Measurements from ENCODE around the gene KCTD11. TPM values are rescaled to one million over a fixed set of nuclear protein-coding genes. Genes with fewer than 3 reads are reported as not detected.

KCTD11 gene
- polyA plus RNA-seq, 3 donors = 3.4 to 5.6 (median 3.6) TPM

DNA sequence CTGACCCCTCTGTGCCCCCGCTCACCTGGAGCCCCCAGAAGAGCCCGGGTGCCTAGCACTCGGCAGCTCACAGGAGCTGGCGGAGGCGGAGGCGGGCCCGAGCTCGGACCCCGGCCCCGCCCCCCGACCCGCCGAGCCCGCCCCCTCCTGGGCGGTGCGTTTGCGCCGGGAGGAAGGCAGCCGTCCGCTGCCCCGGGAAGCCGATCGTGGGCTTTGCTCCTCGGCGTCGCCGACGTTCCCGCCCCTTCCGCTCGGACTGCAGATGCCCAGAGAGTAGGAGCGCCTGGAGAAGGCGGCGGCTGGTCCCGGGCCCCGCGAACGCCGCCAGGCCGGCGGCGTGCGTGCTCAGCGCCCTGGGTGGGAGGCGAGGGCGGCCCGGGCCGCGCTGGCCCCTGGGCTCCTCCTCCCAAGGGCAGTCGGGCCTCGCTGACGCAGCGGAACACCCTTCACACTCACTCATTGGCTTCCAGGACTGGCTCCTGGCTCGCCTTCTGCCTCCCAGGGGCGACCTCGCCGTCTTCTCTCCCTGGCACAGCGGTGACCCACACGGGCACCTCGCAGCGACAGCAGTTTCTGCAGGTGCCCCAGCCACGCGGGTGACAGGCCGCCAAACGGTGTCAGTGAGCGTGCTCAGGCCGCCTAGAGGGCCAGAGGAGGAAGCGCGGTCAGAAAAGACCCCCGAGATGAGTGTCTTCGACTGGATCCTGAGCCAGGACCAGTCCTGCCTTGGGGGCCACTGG, 42.7 kb downstream of the KCTD11 start, which contains the start of gene PLSCR3:
PLSCR3 (minus strand) TSS at position 74 of the 740 bp plus-strand sequence. CDS start 415 bp downstream, outside the sequence.
- Histone ChIP-seq H3K79me2 (ENCODE audit: insufficient read depth, low read length) (no peaks in the 10 kb centered on the region), H3K27me3 (ENCODE audit: control insufficient read depth in 2 of 2, insufficient read depth in 2 of 2, low read length in 2 of 2) (no peaks in the 10 kb centered on the region), H3K4me2 (replicated peaks; ENCODE audit: extremely low read depth, low read length, poor library complexity, severe bottlenecking) (peak within 1 kb of the TSS; percentile 99), H3K9me3 (replicated peaks in 1 of 2; ENCODE audit: control insufficient read depth in 1 of 2, insufficient read depth in 1 of 2, low read length in 2 of 2) (no peaks in the 10 kb centered on the region), H3K9ac (ENCODE audit: insufficient read depth, low read length, poor library complexity, severe bottlenecking) (peak within 1 kb of the TSS; percentile 69), H3K27ac (ENCODE audit: low read depth in 1 of 2, low read length in 2 of 2) (peak within 1 kb of the TSS; percentile 59 to 81), H3K36me3 (replicated peaks in 1 of 2; ENCODE audit: control insufficient read depth in 1 of 2, insufficient read depth in 2 of 2, low read length in 2 of 2) (peaks cover 17 to 32% of the 10 kb centered on the region in 2 donors), H3K4me1 (ENCODE audit: control insufficient read depth in 1 of 2, insufficient read depth in 2 of 2, low read length in 2 of 2) (peaks cover 15 to 19% of the 10 kb centered on the region in 2 donors), H3K4me3 (replicated peaks in 1 of 3; ENCODE audit: low read depth in 2 of 3, low read length in 3 of 3) (peak within 1 kb of the TSS; percentile 61 to 94 (median 79)), H4K20me1 (ENCODE audit: insufficient read depth, low read length) (no peaks in the 10 kb centered on the region), H2AFZ (ENCODE audit: insufficient read depth, low read depth, low read length, poor library complexity, severe bottlenecking) (peak within 1 kb of the TSS; percentile 97)
- intact Hi-C loops (cut with micrococcal nuclease) = loop anchor here in 1 of 2 donors (5.0 kb wide), 1 partner anchor 42 kb away; the partner anchor contains the start of gene KCTD11
- TF ChIP-seq, protein P1, sequence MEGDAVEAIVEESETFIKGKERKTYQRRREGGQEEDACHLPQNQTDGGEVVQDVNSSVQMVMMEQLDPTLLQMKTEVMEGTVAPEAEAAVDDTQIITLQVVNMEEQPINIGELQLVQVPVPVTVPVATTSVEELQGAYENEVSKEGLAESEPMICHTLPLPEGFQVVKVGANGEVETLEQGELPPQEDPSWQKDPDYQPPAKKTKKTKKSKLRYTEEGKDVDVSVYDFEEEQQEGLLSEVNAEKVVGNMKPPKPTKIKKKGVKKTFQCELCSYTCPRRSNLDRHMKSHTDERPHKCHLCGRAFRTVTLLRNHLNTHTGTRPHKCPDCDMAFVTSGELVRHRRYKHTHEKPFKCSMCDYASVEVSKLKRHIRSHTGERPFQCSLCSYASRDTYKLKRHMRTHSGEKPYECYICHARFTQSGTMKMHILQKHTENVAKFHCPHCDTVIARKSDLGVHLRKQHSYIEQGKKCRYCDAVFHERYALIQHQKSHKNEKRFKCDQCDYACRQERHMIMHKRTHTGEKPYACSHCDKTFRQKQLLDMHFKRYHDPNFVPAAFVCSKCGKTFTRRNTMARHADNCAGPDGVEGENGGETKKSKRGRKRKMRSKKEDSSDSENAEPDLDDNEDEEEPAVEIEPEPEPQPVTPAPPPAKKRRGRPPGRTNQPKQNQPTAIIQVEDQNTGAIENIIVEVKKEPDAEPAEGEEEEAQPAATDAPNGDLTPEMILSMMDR (IDR thresholded peaks at IDR 0.05) = peak; percentile 21
- peaks cover 0 to 3% (median 0%) of the 10 kb centered on the region in 7 donors for H3K9me3 Mint-ChIP-seq
- peak within 1 kb of the TSS; percentile 86 to 95 for H3K4me3 Mint-ChIP-seq
- H3K27ac Mint-ChIP-seq = peak within 1 kb of the TSS; percentile 83 to 95 (median 90)
- H3K4me1 Mint-ChIP-seq = peaks cover 15% of the 10 kb centered on the region
- peaks cover 0 to 5% (median 3%) of the 10 kb centered on the region in 3 donors for H3K27me3 Mint-ChIP-seq (ENCODE audit: low read depth in 3 of 3)
- WGBS (ENCODE audit: insufficient coverage) = under 1% methylated on average over 71 of the region's 71 CpGs
- DNase-seq = peak; percentile 69 to 73 (median 70)
- peaks cover 30 to 32% of the 10 kb centered on the region in 2 donors for H3K36me3 Mint-ChIP-seq

DNA sequence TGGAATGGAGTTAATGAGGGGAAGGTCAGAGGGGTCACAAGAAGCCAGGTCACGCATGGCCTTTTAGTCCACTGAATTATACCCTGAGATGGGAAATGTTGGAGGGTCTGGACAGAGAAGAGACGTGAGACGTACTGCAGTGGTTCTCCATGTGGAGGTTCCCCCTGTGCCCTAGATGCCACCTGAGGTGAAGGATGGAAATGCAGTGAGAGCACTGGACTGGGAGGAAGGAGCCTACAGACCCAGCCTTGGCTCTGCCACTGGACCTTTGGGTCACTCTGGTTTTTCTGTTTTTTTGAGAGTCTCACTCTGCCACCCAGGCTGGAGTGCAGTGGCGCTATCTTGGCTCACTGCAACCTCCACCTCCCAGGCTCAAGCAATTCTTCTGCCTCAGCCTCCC, 44.2 kb downstream of the KCTD11 start:
- H3K4me1 ChIP-seq (ENCODE audit: control insufficient read depth in 1 of 2, insufficient read depth in 2 of 2, low read length in 2 of 2) = peaks cover 15 to 19% of the 10 kb centered on the region in 2 donors
- Mint-ChIP-seq H3K27me3 (ENCODE audit: low read depth in 3 of 3) (peaks cover 0 to 6% (median 3%) of the 10 kb centered on the region in 3 donors), H3K9me3 (peaks cover 0 to 3% (median 0%) of the 10 kb centered on the region in 7 donors), H3K27ac (peak overlapping the region in 1 of 7 donors; percentile 19), H3K4me3 (peak overlapping the region in 1 of 2 donors; percentile 8), H3K4me1 (peaks cover 15% of the 10 kb centered on the region), H3K36me3 (peaks cover 16 to 17% of the 10 kb centered on the region in 2 donors)
- no peak overlapping the region for H3K27ac ChIP-seq (ENCODE audit: low read depth in 1 of 2, low read length in 2 of 2)
- no peak overlapping the region for H2AFZ ChIP-seq (ENCODE audit: insufficient read depth, low read depth, low read length, poor library complexity, severe bottlenecking)
- no peaks in the 10 kb centered on the region for H4K20me1 ChIP-seq (ENCODE audit: insufficient read depth, low read length)
- H3K4me3 ChIP-seq (replicated peaks in 1 of 3; ENCODE audit: low read depth in 2 of 3, low read length in 3 of 3) = no peak overlapping the region
- WGBS (ENCODE audit: insufficient coverage) = 89% methylated on average over 4 of the region's 4 CpGs
- peaks cover 4 to 16% of the 10 kb centered on the region in 2 donors for H3K36me3 ChIP-seq (replicated peaks in 1 of 2; ENCODE audit: control insufficient read depth in 1 of 2, insufficient read depth in 2 of 2, low read length in 2 of 2)
- H3K27me3 ChIP-seq (ENCODE audit: control insufficient read depth in 2 of 2, insufficient read depth in 2 of 2, low read length in 2 of 2) = no peaks in the 10 kb centered on the region
- no peak overlapping the region for H3K4me2 ChIP-seq (replicated peaks; ENCODE audit: extremely low read depth, low read length, poor library complexity, severe bottlenecking)
- H3K9ac ChIP-seq (ENCODE audit: insufficient read depth, low read length, poor library complexity, severe bottlenecking) = no peak overlapping the region
- intact Hi-C loops (cut with micrococcal nuclease) = no loop called here
- DNase-seq = no peak
- no peaks in the 10 kb centered on the region for H3K9me3 ChIP-seq (replicated peaks in 1 of 2; ENCODE audit: control insufficient read depth in 1 of 2, insufficient read depth in 1 of 2, low read length in 2 of 2)
- no peaks in the 10 kb centered on the region for H3K79me2 ChIP-seq (ENCODE audit: insufficient read depth, low read length)
- TF ChIP-seq, protein P1 (IDR thresholded peaks at IDR 0.05) = no peak
